GM18520 (cell line): ENCODE data around the gene TOMM6.

Experiments
- ATAC-seq: cut with Tn5 transposase; IDR thresholded peaks from one replicate; pipeline ENCODE4 v1.9.1; 2021; ENCODE audit not compliant: unreplicated experiment

TOMM6 gene

GRCh38 chr6:41787219-41787917 lies at the start of gene TOMM6:
TOMM6 (plus strand) TSS chr6:41787694; CDS start chr6:41787698, 4 bp downstream.
- ATAC-seq, result peak; percentile 73

GRCh38 chr6:41739041-41739440 lies 48.5 kb upstream of the TOMM6 start:
- ATAC-seq, result no peak

GRCh38 chr6:41740366-41741162 lies 46.9 kb upstream of the TOMM6 start:
- no peak for ATAC-seq

- ATAC-seq, result no peak
Observed at GRCh38 chr6:41741625-41742490, 45.6 kb upstream of the TOMM6 start.

GRCh38 chr6:41743406-41744235 lies 43.9 kb upstream of the TOMM6 start:
- ATAC-seq, result no peak

GRCh38 chr6:41744236-41744787 lies 43.2 kb upstream of the TOMM6 start:
- ATAC-seq, result no peak

GRCh38 chr6:41746107-41746506 lies 41.4 kb upstream of the TOMM6 start:
- no peak for ATAC-seq

- no peak for ATAC-seq
Observed at GRCh38 chr6:41747256-41748101, 40.0 kb upstream of the TOMM6 start, which contains the start of gene PGC. PGC (minus strand) TSS chr6:41747397; CDS start chr6:41747334, 63 bp downstream.

- no peak for ATAC-seq
Observed at GRCh38 chr6:41748102-41748477, 39.4 kb upstream of the TOMM6 start.

- no peak for ATAC-seq
Observed at GRCh38 chr6:41748542-41748941, 39.0 kb upstream of the TOMM6 start.

GRCh38 chr6:41750374-41750773 lies 37.1 kb upstream of the TOMM6 start:
- ATAC-seq, result no peak

GRCh38 chr6:41755895-41756294 lies 31.6 kb upstream of the TOMM6 start:
- ATAC-seq, result no peak

GRCh38 chr6:41756354-41756753 lies 31.1 kb upstream of the TOMM6 start:
- ATAC-seq, result no peak

- ATAC-seq, result no peak
Observed at GRCh38 chr6:41757271-41757670, 30.2 kb upstream of the TOMM6 start.

GRCh38 chr6:41757931-41758640 lies 29.4 kb upstream of the TOMM6 start:
- ATAC-seq, result no peak

GRCh38 chr6:41758641-41759035 lies 28.9 kb upstream of the TOMM6 start:
- ATAC-seq, result no peak

GRCh38 chr6:41759106-41759904 lies 28.2 kb upstream of the TOMM6 start:
- ATAC-seq, result no peak
